Astrocyte (in vitro differentiated cells and primary cell): ENCODE results near the gene KANK4. TPM values are rescaled to one million over a fixed set of nuclear protein-coding genes. Genes with fewer than 3 reads are reported as not detected.

Experiments used
- DNase-seq: peaks from one replicate; pipeline ENCODE4 v3.0.0-alpha.2; 2010; ENCODE audit warnings: low read depth
- FAIRE-seq: peaks from 2 replicates; lab custom pipeline; 2011; peaks lifted over from hg19 to GRCh38; lab: Jason Lieb, UNC
- H2AFZ ChIP-seq: 2 replicates; pipeline ENCODE4 v1.6.0; 2012; ENCODE audit warnings: low read depth, low read length, inconsistent platforms
- H3K27ac ChIP-seq: 2 replicates; pipeline ENCODE4 v1.5.1; 2011; ENCODE audit warnings: low read depth, low read length, inconsistent platforms
- H3K27me3 ChIP-seq: 2 replicates; pipeline ENCODE4 v1.6.0; 2011; ENCODE audit warnings: low read length, inconsistent platforms; ENCODE audit not compliant: insufficient read depth
- H3K36me3 ChIP-seq: 2 replicates; pipeline ENCODE4 v1.5.1; 2011; ENCODE audit warnings: low read length, inconsistent platforms; ENCODE audit not compliant: insufficient read depth
- H3K4me1 ChIP-seq: 2 replicates; pipeline ENCODE4 v1.5.1; 2011; ENCODE audit warnings: low read length, inconsistent platforms; ENCODE audit not compliant: insufficient read depth
- H3K4me2 ChIP-seq: 2 replicates; pipeline ENCODE4 v1.6.0; 2012; ENCODE audit warnings: low read length, inconsistent platforms
- H3K4me3 ChIP-seq: 2 replicates; pipeline ENCODE4 v1.5.1; 2011; ENCODE audit warnings: low read depth, mild to moderate bottlenecking, low read length, inconsistent platforms; ENCODE audit not compliant: insufficient read depth
- H3K79me2 ChIP-seq: 2 replicates; pipeline ENCODE4 v1.6.0; 2012; ENCODE audit warnings: mild to moderate bottlenecking, low read length, inconsistent platforms; ENCODE audit not compliant: insufficient read depth
- H3K9ac ChIP-seq: 2 replicates; pipeline ENCODE4 v1.6.0; 2012; ENCODE audit warnings: mild to moderate bottlenecking, low read length, inconsistent platforms
- H3K9me3 ChIP-seq: 2 replicates; pipeline ENCODE4 v1.5.1; 2012; ENCODE audit warnings: low read depth, mild to moderate bottlenecking, low read length, inconsistent platforms; ENCODE audit not compliant: insufficient read depth
- H4K20me1 ChIP-seq: 2 replicates; pipeline ENCODE4 v1.6.0; 2012; ENCODE audit warnings: low read length, inconsistent platforms; ENCODE audit not compliant: insufficient read depth
- H3K27ac Mint-ChIP-seq: one replicate; pipeline ENCODE4 v1.8.0; 2021; ENCODE audit warnings: mild to moderate bottlenecking, mixed read lengths; ENCODE audit not compliant: unreplicated experiment
- H3K27me3 Mint-ChIP-seq: one replicate; pipeline ENCODE4 v1.8.0; 2021; ENCODE audit warnings: low read depth, mixed read lengths; ENCODE audit not compliant: unreplicated experiment
- H3K36me3 Mint-ChIP-seq: one replicate; pipeline ENCODE4 v1.8.0; 2021; ENCODE audit warnings: low read depth, mixed read lengths; ENCODE audit not compliant: unreplicated experiment
- H3K4me1 Mint-ChIP-seq: one replicate; pipeline ENCODE4 v1.8.0; 2021; ENCODE audit warnings: low read depth, mixed read lengths; ENCODE audit not compliant: unreplicated experiment
- H3K4me3 Mint-ChIP-seq: one replicate; pipeline ENCODE4 v1.8.0; 2021; ENCODE audit warnings: mild to moderate bottlenecking, moderate library complexity, mixed read lengths; ENCODE audit not compliant: unreplicated experiment
- H3K9me3 Mint-ChIP-seq: one replicate; pipeline ENCODE4 v1.8.0; 2021; ENCODE audit warnings: mild to moderate bottlenecking, mixed read lengths; ENCODE audit not compliant: unreplicated experiment
- CTCF ChIP-seq: IDR thresholded peaks from 2 replicates; pipeline ENCODE4 v1.5.1; 2011; ENCODE audit warnings: low read depth, mild to moderate bottlenecking, inconsistent platforms, low read length, moderate library complexity; ENCODE audit not compliant: insufficient read depth
- EZH2 ChIP-seq: IDR thresholded peaks from 2 replicates; pipeline ENCODE4 v1.6.1; 2012; ENCODE audit warnings: mild to moderate bottlenecking, low read length, inconsistent platforms; ENCODE audit not compliant: insufficient read depth
- total RNA-seq: library from RNA; stranded (reverse); gene quantifications from 2 replicates; pipeline ENCODE4 v1.2.1, GENCODE V29; 2021

Gene KANK4
- total RNA-seq, 1 donor from 2014 or later: 8.5 TPM

- TF ChIP-seq CTCF (no peak), EZH2 (no peak)
- peaks cover 4% of the 10 kb centered on the region for H3K9me3 ChIP-seq
- H3K4me1 ChIP-seq: no peaks in the 10 kb centered on the region
- DNase-seq: no peak
- H3K27me3 ChIP-seq: no peaks in the 10 kb centered on the region
- Mint-ChIP-seq H3K4me1 (peaks cover 4% of the 10 kb centered on the region), H3K9me3 (peaks cover 6% of the 10 kb centered on the region), H3K36me3 (no peaks in the 10 kb centered on the region), H3K4me3 (no peak overlapping the region), H3K27me3 (no peaks in the 10 kb centered on the region), H3K27ac (no peak overlapping the region)
- no peak overlapping the region for H3K27ac ChIP-seq
- H3K4me3 ChIP-seq: no peak overlapping the region
- no peak overlapping the region for H3K9ac ChIP-seq
- H3K79me2 ChIP-seq: no peaks in the 10 kb centered on the region
- no peak for FAIRE-seq
- no peaks in the 10 kb centered on the region for H3K36me3 ChIP-seq
- H4K20me1 ChIP-seq: no peaks in the 10 kb centered on the region
- no peak overlapping the region for H2AFZ ChIP-seq
- H3K4me2 ChIP-seq: no peak overlapping the region
Measured at GRCh38 chr1:62362061-62362917, 43.1 kb upstream of the KANK4 start.

- Histone ChIP-seq H3K27ac (no peak overlapping the region), H3K27me3 (no peaks in the 10 kb centered on the region), H3K4me3 (no peak overlapping the region), H3K79me2 (no peaks in the 10 kb centered on the region), H3K4me1 (peaks cover 3% of the 10 kb centered on the region), H2AFZ (no peak overlapping the region), H3K36me3 (no peaks in the 10 kb centered on the region), H3K9ac (no peak overlapping the region), H3K4me2 (no peak overlapping the region), H3K9me3 (no peaks in the 10 kb centered on the region), H4K20me1 (no peaks in the 10 kb centered on the region)
- H3K27me3 Mint-ChIP-seq: no peaks in the 10 kb centered on the region
- no peaks in the 10 kb centered on the region for H3K36me3 Mint-ChIP-seq
- H3K4me3 Mint-ChIP-seq: no peak overlapping the region
- H3K27ac Mint-ChIP-seq: no peak overlapping the region
- FAIRE-seq (no peak), DNase-seq (no peak)
- peaks cover 12% of the 10 kb centered on the region for H3K4me1 Mint-ChIP-seq
- no peak for TF ChIP-seq EZH2
- peaks cover 2% of the 10 kb centered on the region for H3K9me3 Mint-ChIP-seq
Measured at GRCh38 chr1:62361431-62361830, 42.2 kb upstream of the KANK4 start.

GRCh38 chr1:62358665-62359373 lies 39.6 kb upstream of the KANK4 start:
- FAIRE-seq: no peak
- H3K9me3 ChIP-seq: no peaks in the 10 kb centered on the region
- peaks cover 6% of the 10 kb centered on the region for H3K9me3 Mint-ChIP-seq
- no peak overlapping the region for H3K27ac ChIP-seq
- H4K20me1 ChIP-seq: no peaks in the 10 kb centered on the region
- no peak overlapping the region for H3K4me3 Mint-ChIP-seq
- H3K27me3 ChIP-seq: no peaks in the 10 kb centered on the region
- no peak overlapping the region for H3K9ac ChIP-seq
- H3K79me2 ChIP-seq: no peaks in the 10 kb centered on the region
- H3K4me1 ChIP-seq: peaks cover 3% of the 10 kb centered on the region
- no peak overlapping the region for H2AFZ ChIP-seq
- TF ChIP-seq EZH2: no peak
- TF ChIP-seq CTCF: no peak
- H3K27ac Mint-ChIP-seq: no peak overlapping the region
- no peaks in the 10 kb centered on the region for H3K36me3 Mint-ChIP-seq
- H3K27me3 Mint-ChIP-seq: no peaks in the 10 kb centered on the region
- no peak overlapping the region for H3K4me3 ChIP-seq
- H3K36me3 ChIP-seq: no peaks in the 10 kb centered on the region
- H3K4me2 ChIP-seq: no peak overlapping the region
- H3K4me1 Mint-ChIP-seq: peaks cover 14% of the 10 kb centered on the region
- no peak for DNase-seq
